Body of pancreas (tissue), 4 donors: ENCODE measurements around the gene SBNO2. TPM values are rescaled to one million over a fixed set of nuclear protein-coding genes. Genes with fewer than 3 reads are reported as not detected.

Source experiments
- ATAC-seq: fragments of 150-250 bp; one replicate; pipeline ENCODE4 v1.9.1; 2016
- DNase-seq, 4 donors: peaks; one replicate each; pipeline ENCODE4 v3.0.0-alpha.2; 2019
- H3K27ac ChIP-seq, 4 donors: fragments of 200-600 bp; sonication (generic); 1 replicate in 3 of 4; 2 replicates in 1 of 4; pipeline versions ENCODE4 v1.5.1 to v1.6.1; 2016 to 2019; ENCODE audit warnings: mild to moderate bottlenecking in 1 of 4, mixed read lengths in 1 of 4, moderate library complexity in 1 of 4
- H3K27me3 ChIP-seq, 2 donors: fragments of 200-600 bp; sonication (generic); one replicate each; pipeline ENCODE4 v1.6.0; 2016; ENCODE audit warnings: mild to moderate bottlenecking in 1 of 2
- H3K36me3 ChIP-seq, 2 donors: fragments of 200-600 bp; sonication (generic); replicated peaks in 1 of 2; 2 replicates each; pipeline ENCODE4 v1.5.1; 2016; ENCODE audit warnings: low read depth in 2 of 2; ENCODE audit not compliant: insufficient read depth in 1 of 2
- H3K4me1 ChIP-seq: fragments of 200-600 bp; sonication (generic); one replicate; pipeline ENCODE4 v1.6.0; 2016
- H3K4me3 ChIP-seq, 2 donors: fragments of 200-600 bp; sonication (generic); 1 replicate in 1 of 2; 2 replicates in 1 of 2; pipeline ENCODE4 v1.5.1; 2016 to 2019
- H3K9me3 ChIP-seq, 3 donors: fragments of 200-600 bp; sonication (generic); 1 replicate in 2 of 3; 2 replicates in 1 of 3; pipeline ENCODE4 v1.5.1; 2016
- POLR2A ChIP-seq, 3 donors: fragments of 450-650 bp; IDR thresholded peaks; one replicate each; pipeline ENCODE4 v1.6.1; 2016; ENCODE audit warnings: antibody characterized with exemption in 3 of 3, mild to moderate bottlenecking in 2 of 3
- WGBS, 2 donors: methylation state at CpG; one replicate each; pipeline ENCODE4 v1.1.5; 2017; 5-methylcytosine and 5-hydroxymethylcytosine counted together
- intact Hi-C: fragments of 100-400 bp; cut with DNase I; formaldehyde crosslinking; loops from one replicate; pipeline ENCODE4 v1.15.1; 2023
- total RNA-seq, 2 donors: library from RNA; depleted of rRNA; stranded (reverse); fragments of >200 nt; gene quantifications; one replicate each; pipeline ENCODE4 v1.1.0, GENCODE V29; 2016
- TF ChIP-seq, protein P1 (sequence below), 7 experiments: fragments of 450-650 bp in 4 of 7; fragments of 200-600 bp in 3 of 7; sonication (generic) in 3 of 7; IDR thresholded peaks; one replicate each; pipeline ENCODE4 v1.5.1; 2016 to 2019; ENCODE audit warnings: antibody characterized with exemption in 7 of 7

The SBNO2 gene
- total RNA-seq, 2 donors from 2014 or later, result 14.0 to 30.7 TPM

DNA sequence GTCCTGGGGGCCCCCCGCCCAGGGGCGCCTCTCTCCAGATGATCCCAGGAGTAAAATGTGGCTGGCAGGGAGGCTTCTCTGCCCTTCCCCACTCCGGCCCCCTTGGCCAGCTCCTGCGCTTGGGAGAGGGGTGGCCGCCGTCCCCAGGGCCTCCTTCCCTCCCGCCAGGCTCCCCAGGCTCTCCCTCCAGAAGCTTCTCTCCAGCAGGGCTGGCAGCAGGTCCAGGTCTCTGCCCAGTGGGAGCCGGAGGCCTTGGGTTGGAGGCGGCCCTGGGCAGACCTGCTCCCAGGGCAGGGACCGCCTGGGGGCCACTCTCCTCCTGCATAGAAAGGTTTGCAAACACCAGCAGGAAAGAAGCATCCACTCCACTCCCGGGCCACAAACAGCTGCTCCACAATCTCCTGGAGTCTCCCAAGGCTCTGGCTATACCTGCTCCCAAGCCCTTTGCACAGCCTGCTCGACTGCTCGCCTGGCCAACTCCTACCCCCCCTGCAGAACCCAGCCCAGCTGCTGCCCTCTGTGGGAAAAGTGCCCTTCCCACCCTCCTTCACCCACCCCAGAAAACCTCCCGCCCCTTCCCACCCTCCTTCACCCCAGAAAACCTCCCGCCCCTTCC, 26.0 kb downstream of the SBNO2 start:
- H3K4me1 ChIP-seq, result peaks cover 5% of the 10 kb centered on the region
- 89 to 100% methylated on average over 4 to 11 of the region's 15 CpGs for WGBS, 2 donors
- ATAC-seq (no peak), DNase-seq (no peak)
- no peak overlapping the region for H3K4me3 ChIP-seq
- H3K36me3 ChIP-seq, result peaks cover 0 to 7% of the 10 kb centered on the region in 2 donors
- no peaks in the 10 kb centered on the region for H3K27me3 ChIP-seq
- H3K27ac ChIP-seq, result no peak overlapping the region
- TF ChIP-seq POLR2A (IDR thresholded peaks at IDR 0.05), result no peak
- TF ChIP-seq, protein P1, sequence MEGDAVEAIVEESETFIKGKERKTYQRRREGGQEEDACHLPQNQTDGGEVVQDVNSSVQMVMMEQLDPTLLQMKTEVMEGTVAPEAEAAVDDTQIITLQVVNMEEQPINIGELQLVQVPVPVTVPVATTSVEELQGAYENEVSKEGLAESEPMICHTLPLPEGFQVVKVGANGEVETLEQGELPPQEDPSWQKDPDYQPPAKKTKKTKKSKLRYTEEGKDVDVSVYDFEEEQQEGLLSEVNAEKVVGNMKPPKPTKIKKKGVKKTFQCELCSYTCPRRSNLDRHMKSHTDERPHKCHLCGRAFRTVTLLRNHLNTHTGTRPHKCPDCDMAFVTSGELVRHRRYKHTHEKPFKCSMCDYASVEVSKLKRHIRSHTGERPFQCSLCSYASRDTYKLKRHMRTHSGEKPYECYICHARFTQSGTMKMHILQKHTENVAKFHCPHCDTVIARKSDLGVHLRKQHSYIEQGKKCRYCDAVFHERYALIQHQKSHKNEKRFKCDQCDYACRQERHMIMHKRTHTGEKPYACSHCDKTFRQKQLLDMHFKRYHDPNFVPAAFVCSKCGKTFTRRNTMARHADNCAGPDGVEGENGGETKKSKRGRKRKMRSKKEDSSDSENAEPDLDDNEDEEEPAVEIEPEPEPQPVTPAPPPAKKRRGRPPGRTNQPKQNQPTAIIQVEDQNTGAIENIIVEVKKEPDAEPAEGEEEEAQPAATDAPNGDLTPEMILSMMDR (IDR thresholded peaks at IDR 0.05), result no peak
- no peaks in the 10 kb centered on the region for H3K9me3 ChIP-seq
- intact Hi-C loops, result no loop called here

DNA sequence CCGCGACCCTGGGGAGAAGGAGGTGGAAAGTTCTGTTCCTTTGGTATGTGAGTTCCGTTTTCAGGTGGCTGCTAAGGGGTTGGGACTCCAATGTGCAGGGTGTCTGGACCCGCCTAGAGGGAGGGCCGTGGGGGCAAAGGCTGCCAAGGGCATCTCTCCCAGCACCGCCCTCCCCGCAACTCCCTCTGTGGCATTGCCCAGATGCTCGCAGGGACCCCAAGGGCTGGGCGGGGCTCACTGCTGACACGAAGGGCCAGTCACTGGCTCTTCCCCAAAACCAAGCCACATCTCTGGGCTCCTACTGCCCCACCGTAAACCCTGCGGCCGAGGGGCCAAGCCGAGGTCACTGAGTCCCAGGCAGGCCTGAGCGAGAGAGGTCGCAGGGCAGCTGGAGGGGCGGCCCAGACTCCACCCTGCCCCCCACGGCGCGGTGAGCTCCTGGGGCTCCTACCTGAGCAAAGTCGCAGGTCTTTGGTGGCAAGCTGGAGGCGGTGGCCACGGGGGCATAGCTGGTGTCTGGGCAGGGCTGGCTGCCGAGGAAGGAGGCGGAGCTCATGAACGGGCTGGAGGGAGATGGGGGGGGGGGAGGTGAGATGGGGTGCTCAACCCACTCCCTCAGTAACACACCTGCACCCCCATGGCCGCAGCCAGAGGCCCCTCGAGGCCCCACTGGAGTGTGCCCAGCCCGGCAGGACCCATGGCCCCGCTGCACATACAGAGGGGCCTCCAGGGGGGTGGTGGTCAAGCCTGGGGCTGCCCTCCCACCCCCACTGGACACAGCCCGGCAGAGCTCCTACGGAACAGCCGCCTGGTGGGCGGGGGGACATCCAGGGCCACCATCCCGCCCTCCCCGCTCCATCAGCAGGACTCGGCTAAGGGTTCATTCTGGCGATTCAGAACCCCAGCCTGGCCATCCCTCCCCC, 26.9 kb downstream of the SBNO2 start:
- no peaks in the 10 kb centered on the region for H3K27me3 ChIP-seq
- intact Hi-C loops, result no loop called here
- WGBS, 2 donors, result 83 to 91% methylated on average over 9 to 31 of the region's 38 CpGs
- peaks cover 5% of the 10 kb centered on the region for H3K4me1 ChIP-seq
- H3K27ac ChIP-seq, result no peak overlapping the region
- no peak for TF ChIP-seq POLR2A (IDR thresholded peaks at IDR 0.05)
- TF ChIP-seq, protein P1 (IDR thresholded peaks at IDR 0.05), result no peak
- no peak overlapping the region for H3K4me3 ChIP-seq
- no peak for DNase-seq
- ATAC-seq, result no peak
- H3K9me3 ChIP-seq, result no peaks in the 10 kb centered on the region
- peaks cover 0 to 5% of the 10 kb centered on the region in 2 donors for H3K36me3 ChIP-seq

DNA sequence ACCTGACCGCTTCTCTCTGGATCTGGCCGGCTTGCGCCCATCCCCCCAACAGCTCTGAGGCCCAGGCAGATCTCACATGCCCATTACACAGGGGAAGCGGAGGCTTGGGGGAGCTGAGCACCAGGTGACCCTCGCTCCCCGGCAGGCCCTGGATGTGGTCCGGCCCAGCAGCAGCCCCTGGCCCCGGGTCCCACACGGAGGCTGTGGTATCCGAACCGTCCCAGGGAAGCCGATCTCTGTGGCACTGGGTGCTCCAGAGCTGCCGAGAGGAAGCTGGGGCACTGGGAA, 27.7 kb downstream of the SBNO2 start:
- no peak for ATAC-seq
- 91% methylated on average over 7 to 10 of the region's 13 CpGs for whole genome bisulfite sequencing, 2 donors
- Histone ChIP-seq H3K36me3 (peaks cover 0 to 5% of the 10 kb centered on the region in 2 donors), H3K4me1 (peaks cover 5% of the 10 kb centered on the region), H3K4me3 (no peak overlapping the region), H3K27me3 (no peaks in the 10 kb centered on the region), H3K9me3 (no peaks in the 10 kb centered on the region), H3K27ac (no peak overlapping the region)
- no peak for DNase-seq
- intact Hi-C loops, result no loop called here
- no peak for TF ChIP-seq POLR2A (IDR thresholded peaks at IDR 0.05)
- TF ChIP-seq, protein P1 (IDR thresholded peaks at IDR 0.05), result no peak

DNA sequence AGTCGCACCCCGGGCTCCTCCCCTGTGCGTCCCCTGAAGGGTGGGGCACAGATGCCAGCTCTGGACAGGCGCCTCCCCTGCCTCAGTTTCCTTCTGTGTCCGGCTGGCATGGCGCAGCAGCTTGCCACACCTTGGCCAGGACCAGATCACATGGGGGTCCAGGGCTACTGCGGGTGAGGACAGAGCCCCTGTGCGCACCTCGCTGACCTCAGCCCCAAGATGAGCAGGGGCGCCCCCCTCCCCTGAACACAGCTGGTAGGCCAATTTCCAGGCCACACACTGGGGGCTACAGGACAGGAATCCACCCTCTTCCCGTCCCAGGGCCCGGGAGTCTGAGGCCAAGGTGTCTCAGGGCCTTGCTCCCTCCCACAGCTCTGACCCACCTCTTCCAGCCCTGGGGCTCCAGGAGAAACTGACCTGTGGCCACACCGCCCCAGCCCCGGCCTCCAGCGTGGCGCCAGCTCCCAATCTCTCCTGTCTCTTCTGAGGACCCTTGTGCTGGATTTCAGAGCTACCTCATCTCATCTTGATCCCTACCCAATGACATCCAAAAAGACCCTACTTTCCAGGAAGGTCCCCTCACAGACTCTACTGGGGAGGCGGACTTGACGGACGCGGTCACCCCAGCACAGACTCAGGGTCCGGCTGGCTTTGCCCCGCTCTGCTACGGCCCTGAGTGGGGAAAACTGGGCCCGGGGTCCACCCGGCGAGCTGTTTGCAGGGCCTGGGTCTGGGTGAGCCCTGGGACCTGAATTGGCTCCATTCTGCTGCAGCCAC, 28.2 kb downstream of the SBNO2 start:
- intact Hi-C loops, result no loop called here
- H3K27ac ChIP-seq, result no peak overlapping the region
- ATAC-seq, result no peak
- H3K36me3 ChIP-seq, result peaks cover 0 to 5% of the 10 kb centered on the region in 2 donors
- no peak overlapping the region for H3K4me3 ChIP-seq
- H3K4me1 ChIP-seq, result peaks cover 5% of the 10 kb centered on the region
- no peak for TF ChIP-seq POLR2A (IDR thresholded peaks at IDR 0.05)
- TF ChIP-seq, protein P1 (IDR thresholded peaks at IDR 0.05), result no peak
- no peaks in the 10 kb centered on the region for H3K27me3 ChIP-seq
- no peaks in the 10 kb centered on the region for H3K9me3 ChIP-seq
- no peak for DNase-seq
- 89% methylated on average over 9 to 16 of the region's 26 CpGs for WGBS, 2 donors
